Spleen (tissue), 7 donors: ENCODE measurements around the gene SLC49A4.

Source experiments
- POLR2A ChIP-seq, 3 donors: fragments of 450-650 bp; IDR thresholded peaks; one replicate each; pipeline ENCODE4 v1.5.1; 2017; ENCODE audit warnings: antibody characterized with exemption in 3 of 3, mild to moderate bottlenecking in 1 of 3
- POLR2AphosphoS5 ChIP-seq, 3 donors: sonication (generic); formaldehyde crosslinking; IDR thresholded peaks; one replicate each; pipeline ENCODE4 v1.5.1; 2017; ENCODE audit warnings: antibody characterized with exemption in 3 of 3
- TF ChIP-seq, protein P1 (sequence below), 11 experiments: fragments of 200-600 bp in 7 of 11; fragments of 450-650 bp in 4 of 11; sonication (generic) in 4 of 11; IDR thresholded peaks in 8 of 11; conservative IDR thresholded peaks in 3 of 11; 1 replicate in 7 of 11; 2 replicates in 4 of 11; pipeline versions ENCODE4 v1.4.0 to v1.8.0; 2016 to 2021; ENCODE audit warnings: antibody characterized with exemption in 11 of 11, inconsistent platforms in 4 of 11, mild to moderate bottlenecking in 1 of 11
- donor health status: DM: no; HTN: no; CAD: no; lungs with moderate emphysema.
- donor health status: DM: no; HTN: no; CAD: no.
- donor health status: DM: no; HTN: no; CAD: no.

DNA sequence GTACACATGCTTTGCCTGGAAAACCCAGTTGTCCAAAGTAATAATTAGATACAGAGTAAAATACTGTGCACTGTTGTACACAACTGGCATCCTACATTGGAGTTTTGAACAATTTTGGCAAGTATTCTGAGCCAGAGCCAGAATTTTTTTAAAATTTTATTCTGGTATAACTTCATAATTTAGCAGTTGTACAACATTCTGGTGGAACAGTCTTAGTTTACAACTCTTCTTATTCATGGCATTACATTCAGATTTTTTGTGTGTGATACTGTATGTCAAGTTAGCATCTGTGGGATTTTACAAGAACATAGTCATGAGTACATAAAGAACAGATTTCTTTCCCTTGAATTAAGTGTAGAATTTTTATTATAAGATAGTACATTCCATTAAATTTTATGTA is 67.5 kb downstream of the SLC49A4 start:
- TF ChIP-seq, protein P1, sequence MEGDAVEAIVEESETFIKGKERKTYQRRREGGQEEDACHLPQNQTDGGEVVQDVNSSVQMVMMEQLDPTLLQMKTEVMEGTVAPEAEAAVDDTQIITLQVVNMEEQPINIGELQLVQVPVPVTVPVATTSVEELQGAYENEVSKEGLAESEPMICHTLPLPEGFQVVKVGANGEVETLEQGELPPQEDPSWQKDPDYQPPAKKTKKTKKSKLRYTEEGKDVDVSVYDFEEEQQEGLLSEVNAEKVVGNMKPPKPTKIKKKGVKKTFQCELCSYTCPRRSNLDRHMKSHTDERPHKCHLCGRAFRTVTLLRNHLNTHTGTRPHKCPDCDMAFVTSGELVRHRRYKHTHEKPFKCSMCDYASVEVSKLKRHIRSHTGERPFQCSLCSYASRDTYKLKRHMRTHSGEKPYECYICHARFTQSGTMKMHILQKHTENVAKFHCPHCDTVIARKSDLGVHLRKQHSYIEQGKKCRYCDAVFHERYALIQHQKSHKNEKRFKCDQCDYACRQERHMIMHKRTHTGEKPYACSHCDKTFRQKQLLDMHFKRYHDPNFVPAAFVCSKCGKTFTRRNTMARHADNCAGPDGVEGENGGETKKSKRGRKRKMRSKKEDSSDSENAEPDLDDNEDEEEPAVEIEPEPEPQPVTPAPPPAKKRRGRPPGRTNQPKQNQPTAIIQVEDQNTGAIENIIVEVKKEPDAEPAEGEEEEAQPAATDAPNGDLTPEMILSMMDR (IDR thresholded peaks at IDR 0.05 in 8 of 11, conservative IDR thresholded peaks at IDR 0.05 in 3 of 11) = no peak
- TF ChIP-seq POLR2A (IDR thresholded peaks at IDR 0.05) = no peak
- no peak for TF ChIP-seq POLR2AphosphoS5 (IDR thresholded peaks at IDR 0.05)
